Left lobe of liver (tissue), 2 donors: ENCODE results near the gene KRTAP4-6. TPM values are rescaled to one million over a fixed set of nuclear protein-coding genes. Genes with fewer than 3 reads are reported as not detected.
"Not testable (repeated sequence)": the region's sequence is repeated elsewhere in the genome, so short reads cannot be mapped to it uniquely, and the experiment has no call there.

Experiments
- ATAC-seq: fragments of 200-7000 bp; cut with Tn5 transposase; one replicate; pipeline ENCODE4 v1.9.1; 2020; ENCODE audit warnings: mild to moderate bottlenecking, moderate library complexity
- DNase-seq: peaks from one replicate; pipeline ENCODE4 v3.0.0-alpha.2; 2020; ENCODE audit warnings: low spot score
- total RNA-seq: library from RNA; stranded (reverse); gene quantifications from one replicate; pipeline ENCODE4 v1.2.1, GENCODE V29; 2021
- donor health status: DM: no; HTN: no; CAD: no; lungs with moderate emphysema.
- donor health status: DM: no; HTN: yes; CAD: no.

KRTAP4-6 gene
- total RNA-seq, 1 donor from 2014 or later, result not detected

DNA sequence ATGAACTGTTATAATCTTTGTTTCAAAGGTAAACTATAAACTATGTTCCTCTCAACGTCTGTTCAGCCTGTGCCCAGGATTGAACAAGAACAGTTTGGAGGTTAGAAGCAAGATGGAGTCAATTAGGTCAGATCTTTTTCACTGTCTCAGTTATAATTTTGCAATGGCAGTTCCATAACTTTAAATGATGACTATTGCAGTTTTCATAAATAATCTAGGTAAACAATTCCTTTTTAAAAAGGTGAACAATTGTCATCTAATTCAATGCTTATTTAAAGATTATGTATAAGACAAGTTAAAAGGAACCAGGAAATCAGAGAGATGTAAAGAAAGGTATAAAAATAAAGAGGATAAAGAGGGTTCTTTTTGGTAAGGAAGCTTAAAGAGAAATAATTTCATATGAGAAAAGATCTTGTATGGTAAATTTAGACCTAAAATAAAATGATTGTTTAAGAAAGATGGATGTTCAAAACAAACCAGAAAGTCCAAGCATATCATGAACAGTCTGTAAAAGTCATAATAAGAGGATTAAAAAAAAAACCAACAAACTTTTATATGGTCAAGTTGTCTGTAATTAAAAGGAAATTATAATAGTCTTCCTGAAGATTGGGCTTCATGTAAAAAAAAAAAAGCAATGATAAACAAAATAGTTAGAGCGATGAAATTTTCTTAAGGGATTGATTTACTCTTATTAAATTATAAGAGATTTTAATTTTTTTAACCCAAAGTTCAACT is 29.0 kb downstream of the KRTAP4-6 start:
- ATAC-seq (no peak), DNase-seq (no peak)

DNA sequence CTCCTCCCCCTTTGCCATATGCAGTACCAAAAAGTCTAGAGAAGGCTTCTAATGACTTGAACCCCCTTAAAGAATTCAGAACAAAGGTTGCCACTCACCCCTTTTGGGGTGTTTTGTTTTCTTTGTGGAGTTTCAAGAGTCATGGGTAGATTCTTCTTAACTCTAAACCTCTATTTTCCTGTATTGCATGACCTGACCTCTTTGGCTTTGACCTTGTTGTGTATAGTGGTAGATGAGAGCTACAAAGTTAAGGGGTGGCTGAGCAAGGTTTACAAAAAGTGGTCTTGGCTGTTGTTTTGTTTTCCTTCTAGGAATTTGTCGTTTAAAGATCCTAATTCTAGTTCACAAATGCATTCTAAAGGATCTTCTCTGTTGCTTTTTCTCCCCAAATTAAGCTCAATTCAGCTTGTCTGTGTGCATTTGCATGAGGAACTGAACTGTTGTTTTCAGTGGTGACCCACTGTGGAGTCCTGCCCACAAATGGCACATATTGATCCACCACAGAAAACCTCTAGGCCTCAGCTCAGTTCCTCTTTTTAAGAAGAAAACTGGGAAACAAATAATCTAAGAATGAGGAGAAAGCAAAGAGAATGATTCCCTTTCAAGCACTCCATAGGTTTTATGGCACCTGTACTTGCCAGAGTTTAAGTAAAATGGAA is 31.5 kb downstream of the KRTAP4-6 start:
- ATAC-seq, result not testable (repeated sequence)

DNA sequence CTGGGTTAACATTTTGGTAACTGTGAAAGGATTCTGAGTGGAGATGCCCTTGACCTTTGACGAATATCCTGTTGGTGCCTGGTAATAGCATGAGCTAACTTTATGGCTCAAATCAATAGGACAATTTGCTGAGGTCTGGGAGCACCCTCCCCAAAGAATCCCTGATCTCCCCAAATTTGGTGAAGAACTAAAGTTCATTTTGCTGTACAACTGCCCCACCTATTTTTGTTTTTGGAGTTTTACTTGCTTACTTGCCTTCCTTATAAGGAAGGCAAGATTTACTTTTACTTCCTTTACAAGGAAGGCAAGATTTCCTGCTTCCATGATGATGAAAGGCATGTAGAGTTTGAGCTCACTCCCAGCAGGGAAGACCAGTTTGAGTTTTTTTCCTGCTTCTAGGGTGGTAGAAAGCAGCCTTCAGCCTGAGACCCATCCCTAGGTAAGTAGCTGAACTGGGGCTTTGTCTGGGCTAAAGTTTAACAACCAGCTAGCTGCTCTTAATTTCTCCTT is 32.3 kb downstream of the KRTAP4-6 start:
- ATAC-seq, result no peak

More for the DNA sequence above, 31.5 kb downstream of the KRTAP4-6 start:
- not testable (repeated sequence) for DNase-seq

DNA sequence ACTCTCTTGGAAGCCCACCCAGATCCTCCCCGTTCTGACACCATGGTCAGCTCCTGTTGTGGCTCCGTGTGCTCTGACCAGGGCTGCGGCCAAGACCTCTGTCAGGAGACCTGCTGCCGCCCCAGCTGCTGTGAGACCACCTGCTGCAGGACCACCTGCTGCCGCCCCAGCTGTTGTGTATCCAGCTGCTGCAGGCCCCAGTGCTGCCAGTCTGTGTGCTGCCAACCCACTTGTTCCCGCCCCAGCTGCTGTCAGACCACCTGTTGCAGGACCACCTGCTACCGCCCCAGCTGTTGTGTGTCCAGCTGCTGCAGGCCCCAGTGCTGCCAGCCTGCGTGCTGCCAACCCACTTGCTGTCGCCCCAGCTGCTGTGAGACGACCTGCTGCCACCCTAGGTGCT is 35.0 kb downstream of the KRTAP4-6 start, which contains the start of gene KRTAP4-9:
Gene KRTAP4-9 (plus strand): TSS at position 43 of the 400 bp plus-strand sequence. CDS start 0 bp downstream, at position 43.
- not testable (repeated sequence) for DNase-seq, ATAC-seq

More for the DNA sequence above, 32.3 kb downstream of the KRTAP4-6 start:
- DNase-seq, result no peak

DNA sequence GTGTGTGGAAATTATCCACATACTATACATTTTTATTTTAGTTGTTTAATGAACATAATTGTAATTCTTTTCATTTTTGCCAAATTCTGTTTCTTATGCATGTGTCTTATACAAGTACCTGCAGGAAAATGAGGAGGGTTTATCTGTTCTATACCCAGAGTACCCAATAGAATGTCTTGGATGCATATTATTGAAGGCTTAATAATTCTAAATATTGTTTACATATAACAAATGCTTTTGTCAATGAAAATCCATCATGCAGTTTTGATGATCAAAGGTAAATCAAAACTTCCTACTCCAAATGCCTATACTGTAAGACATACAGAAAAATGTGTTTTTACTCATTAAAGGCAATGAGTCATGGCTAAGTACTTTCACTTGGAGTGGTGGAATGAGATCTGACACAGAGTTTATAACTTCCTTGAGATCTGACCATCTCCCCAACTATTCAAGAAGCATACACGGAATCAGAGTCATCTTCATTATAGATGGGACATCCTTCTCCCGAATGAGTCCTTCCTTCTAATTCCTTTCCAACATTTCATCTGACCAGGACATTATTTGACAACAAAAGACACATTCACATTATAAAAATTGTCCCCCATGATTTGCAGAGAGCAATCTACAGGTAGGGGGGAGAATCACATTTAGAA is 35.8 kb downstream of the KRTAP4-6 start:
- ATAC-seq, DNase-seq: not testable (repeated sequence)

DNA sequence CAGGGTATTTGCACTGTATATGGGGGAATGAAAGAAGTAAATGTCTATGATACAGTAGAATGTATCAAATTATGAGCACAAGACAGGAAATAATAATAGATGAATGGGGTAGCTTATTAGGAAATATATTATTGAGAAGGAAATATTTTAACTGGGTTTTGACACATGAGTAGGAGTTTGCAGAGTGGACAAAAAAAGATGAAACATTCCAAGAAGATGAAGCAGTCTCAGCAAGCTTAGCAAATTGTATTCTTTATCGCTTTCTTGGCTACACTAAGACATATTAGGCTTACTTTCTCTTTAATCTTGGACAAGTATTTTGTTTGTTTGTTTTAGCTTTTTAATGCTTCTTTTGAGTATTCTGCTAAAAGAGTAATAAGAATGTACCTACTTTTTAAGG is 36.4 kb downstream of the KRTAP4-6 start:
- ATAC-seq (no peak), DNase-seq (no peak)

DNA sequence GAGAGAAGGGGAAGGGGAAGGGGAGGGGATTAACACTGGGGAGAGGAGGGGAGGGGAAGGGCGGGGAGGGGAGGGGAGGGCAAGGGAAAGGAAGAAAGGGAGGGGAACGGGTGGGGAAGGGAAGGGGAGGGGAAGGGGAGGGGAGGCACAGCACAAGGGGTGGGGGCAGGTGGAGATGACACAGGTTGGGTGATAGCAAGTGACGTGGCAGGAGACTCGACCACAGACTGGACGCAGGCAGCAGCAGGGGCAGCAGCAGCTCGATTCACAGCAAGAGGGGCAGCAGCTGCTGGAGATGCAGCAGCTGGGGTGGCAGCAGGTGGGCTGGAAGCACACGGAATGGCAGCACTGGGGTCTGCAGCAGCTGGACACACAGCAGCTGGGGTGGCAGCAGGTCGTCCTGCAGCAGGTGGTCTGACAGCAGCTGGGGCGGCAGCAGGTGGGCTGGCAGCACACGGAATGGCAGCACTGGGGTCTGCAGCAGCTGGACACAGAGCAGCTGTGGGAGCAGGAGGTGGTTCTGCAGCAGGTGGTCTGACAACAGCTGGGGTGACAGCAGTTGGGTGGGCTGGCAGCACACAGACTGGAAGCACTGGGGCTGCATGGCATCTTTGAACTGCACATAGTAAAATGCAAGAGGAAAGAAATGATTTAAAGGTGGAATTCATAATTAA is 38.6 kb downstream of the KRTAP4-6 start, which contains the start of gene KRTAP4-16:
Gene KRTAP4-16 (minus strand): TSS at position 624 of the 674 bp plus-strand sequence. CDS start 0 bp downstream, at position 624.
- DNase-seq (no peak), ATAC-seq (no peak)

DNA sequence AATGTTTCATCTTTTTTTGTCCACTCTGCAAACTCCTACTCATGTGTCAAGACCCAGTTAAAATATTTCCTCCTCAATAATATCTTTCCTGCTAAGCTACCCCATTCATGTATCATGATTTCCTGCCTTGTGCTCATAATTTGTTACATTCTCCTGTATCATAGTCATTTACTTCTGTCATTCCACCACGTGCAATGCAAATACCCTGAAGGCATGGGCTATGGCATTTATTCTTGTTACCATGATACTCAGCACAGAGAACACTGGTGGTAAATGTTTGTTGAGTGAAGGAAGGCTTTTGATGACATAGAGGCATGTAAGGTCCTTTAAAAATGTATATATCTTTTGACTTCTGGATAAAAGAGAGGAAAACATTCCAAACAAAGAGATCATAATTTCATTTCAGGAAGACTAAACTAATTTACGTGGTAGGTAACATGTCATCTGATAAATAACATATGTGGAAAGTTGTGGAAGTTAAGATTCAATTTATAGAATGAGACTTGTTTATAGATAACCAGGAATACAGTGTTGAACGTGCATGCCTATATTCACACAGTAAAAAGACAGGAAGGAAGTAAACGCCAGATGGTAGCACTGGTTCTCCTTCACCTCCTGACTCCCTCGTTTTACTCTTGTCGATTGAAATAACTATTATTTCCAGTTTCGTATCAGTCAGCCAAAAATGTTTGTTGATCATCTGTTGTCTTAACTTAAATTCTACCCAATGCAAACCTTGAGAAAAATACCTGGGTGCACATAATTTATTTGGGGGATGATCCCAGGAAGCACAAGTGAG is 40.5 kb downstream of the KRTAP4-6 start:
- ATAC-seq, DNase-seq: not testable (repeated sequence)

DNA sequence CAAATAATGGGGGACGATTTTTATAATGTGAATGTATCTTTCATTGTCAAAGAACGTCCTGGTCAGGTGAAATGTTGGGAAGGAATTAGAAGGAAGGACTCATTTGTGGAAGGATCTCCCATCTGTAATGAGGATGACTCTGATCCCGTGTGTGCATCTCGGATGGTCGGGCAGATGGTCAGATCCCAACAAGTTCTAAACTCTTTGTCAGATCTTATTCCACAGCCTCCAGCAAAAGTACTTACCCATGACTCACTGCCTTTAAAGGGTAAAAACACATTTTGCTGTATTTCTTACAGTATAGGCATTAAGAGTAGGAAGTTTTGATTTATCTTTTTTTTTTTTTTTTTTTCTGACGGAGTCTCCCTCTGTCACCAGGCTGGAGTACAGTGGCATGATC is 41.9 kb downstream of the KRTAP4-6 start:
- DNase-seq, result no peak
- no peak for ATAC-seq

DNA sequence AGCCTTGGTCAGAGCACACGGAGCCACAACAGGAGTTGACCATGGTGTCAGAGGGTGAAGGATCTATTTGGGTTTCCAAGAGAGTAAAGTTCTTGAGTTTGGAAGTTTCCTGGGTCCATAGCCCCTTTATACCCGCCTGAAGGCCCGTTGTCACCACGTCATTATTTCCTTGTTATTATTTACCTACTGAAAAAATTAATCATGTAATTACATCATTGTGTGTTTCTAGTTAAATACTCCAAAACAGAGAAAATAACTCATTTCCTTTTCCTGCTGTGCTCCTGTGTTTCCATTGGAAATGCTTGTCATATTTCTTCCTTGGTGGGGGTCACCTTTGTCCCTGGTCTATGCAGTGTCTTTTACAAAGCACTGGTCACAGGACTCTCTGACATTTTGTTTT is 42.3 kb downstream of the KRTAP4-6 start, which contains the start of gene KRTAP4-8:
Gene KRTAP4-8 (minus strand): TSS at position 101 of the 400 bp plus-strand sequence. CDS start 58 bp downstream, at position 43.
- no peak for ATAC-seq
- DNase-seq, result no peak

DNA sequence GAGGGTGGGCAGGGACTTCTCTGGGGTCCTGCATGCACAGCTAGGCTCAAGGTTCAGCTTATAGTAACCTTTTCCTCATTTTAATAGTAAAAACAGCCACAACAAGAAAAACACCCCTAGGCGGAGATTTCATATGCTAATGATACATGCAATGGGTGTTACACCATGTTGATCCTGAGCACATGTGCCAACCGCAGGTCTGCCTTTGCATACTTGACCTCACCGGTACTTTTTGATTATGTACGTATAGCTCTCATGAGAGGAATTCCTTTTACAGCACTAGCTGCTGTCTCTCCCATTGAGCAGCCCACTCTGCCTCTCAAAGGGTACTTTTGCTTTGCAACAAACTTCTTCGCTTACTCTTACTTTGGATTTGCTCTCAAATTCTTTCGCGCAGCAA is 44.3 kb downstream of the KRTAP4-6 start:
- DNase-seq (no peak), ATAC-seq (no peak)

Other genes with a start within 250 kb of the KRTAP4-6 start
- 0.13 TPM for gene KRT23, start 202.9 kb downstream of the KRTAP4-6 start, total RNA-seq
- not detected for gene KRT39, start 173.6 kb downstream of the KRTAP4-6 start, total RNA-seq
- not detected for gene KRT40, start 156.2 kb downstream of the KRTAP4-6 start, total RNA-seq
- not detected for gene KRTAP3-3, start 146.4 kb downstream of the KRTAP4-6 start, total RNA-seq
- gene KRTAP3-2, start 140.6 kb downstream of the KRTAP4-6 start, total RNA-seq, result not detected
- gene KRTAP3-1, start 131.4 kb downstream of the KRTAP4-6 start, total RNA-seq, result not detected
- not detected for gene KRTAP1-5, start 113.3 kb downstream of the KRTAP4-6 start, total RNA-seq
- not detected for gene KRTAP1-4, start 110.3 kb downstream of the KRTAP4-6 start, total RNA-seq
- gene KRTAP1-3, start 105.7 kb downstream of the KRTAP4-6 start, total RNA-seq, result not detected
- gene KRTAP1-1, start 99.1 kb downstream of the KRTAP4-6 start, total RNA-seq, result not detected
- not detected for gene KRTAP2-1, start 93.2 kb downstream of the KRTAP4-6 start, total RNA-seq
- gene KRTAP2-2, start 85.3 kb downstream of the KRTAP4-6 start, total RNA-seq, result not detected
- gene KRTAP2-3, start 80.4 kb downstream of the KRTAP4-6 start, total RNA-seq, result not detected
- not detected for gene KRTAP2-4, start 74.7 kb downstream of the KRTAP4-6 start, total RNA-seq
- gene KRTAP4-7, start 56.4 kb downstream of the KRTAP4-6 start, total RNA-seq, result not detected
- not detected for gene KRTAP4-8, start 42.4 kb downstream of the KRTAP4-6 start, total RNA-seq
- not detected for gene KRTAP4-16, start 38.3 kb downstream of the KRTAP4-6 start, total RNA-seq
- gene KRTAP4-9, start 35.2 kb downstream of the KRTAP4-6 start, total RNA-seq, result not detected
- not detected for gene KRTAP4-11, start 22.2 kb downstream of the KRTAP4-6 start, total RNA-seq
- not detected for gene KRTAP4-12, start 16.4 kb downstream of the KRTAP4-6 start, total RNA-seq
- not detected for gene KRTAP4-5, start 9.3 kb upstream of the KRTAP4-6 start, total RNA-seq
- not detected for gene KRTAP4-4, start 20.2 kb upstream of the KRTAP4-6 start, total RNA-seq
- gene KRTAP4-3, start 27.7 kb upstream of the KRTAP4-6 start, total RNA-seq, result not detected
- not detected for gene KRTAP4-2, start 37.7 kb upstream of the KRTAP4-6 start, total RNA-seq
- gene KRTAP4-1, start 44.4 kb upstream of the KRTAP4-6 start, total RNA-seq, result not detected
- gene KRTAP9-1, start 49.3 kb upstream of the KRTAP4-6 start, total RNA-seq, result not detected
- not detected for gene KRTAP9-2, start 86.1 kb upstream of the KRTAP4-6 start, total RNA-seq
- not detected for gene KRTAP9-3, start 91.9 kb upstream of the KRTAP4-6 start, total RNA-seq
- not detected for gene KRTAP9-8, start 97.5 kb upstream of the KRTAP4-6 start, total RNA-seq
- gene KRTAP9-4, start 109.1 kb upstream of the KRTAP4-6 start, total RNA-seq, result not detected
- gene KRTAP9-9, start 114.8 kb upstream of the KRTAP4-6 start, total RNA-seq, result not detected
- not detected for gene KRTAP9-6, start 124.8 kb upstream of the KRTAP4-6 start, total RNA-seq
- not detected for gene KRTAP9-7, start 135.2 kb upstream of the KRTAP4-6 start, total RNA-seq
- gene KRTAP29-1, start 162.3 kb upstream of the KRTAP4-6 start, total RNA-seq, result not detected
- gene KRTAP16-1, start 168.8 kb upstream of the KRTAP4-6 start, total RNA-seq, result not detected
- not detected for gene KRTAP17-1, start 175.2 kb upstream of the KRTAP4-6 start, total RNA-seq
- gene KRT33A, start 210.3 kb upstream of the KRTAP4-6 start, total RNA-seq, result not detected
- gene KRT33B, start 229.3 kb upstream of the KRTAP4-6 start, total RNA-seq, result not detected
- not detected for gene KRT34, start 241.8 kb upstream of the KRTAP4-6 start, total RNA-seq